ENCODE data around the gene SPC24.
"Not testable (repeated sequence)": the region's sequence is repeated elsewhere in the genome, so short reads cannot be mapped to it uniquely, and the experiment has no call there.

SPC24 gene

GRCh38 chr19:11164879-11165406 is 9.4 kb upstream of the SPC24 start:
- H3K4me3 ChIP-seq (replicated peaks; ENCODE audit: low read depth, low read length) = peak overlapping the region; percentile 21
- DNase-seq (ENCODE audit: low read depth) = peak; percentile 97
- no peak for TF ChIP-seq CTCF (IDR thresholded peaks at IDR 0.05; ENCODE audit: low read length, missing control alignments)

DNA sequence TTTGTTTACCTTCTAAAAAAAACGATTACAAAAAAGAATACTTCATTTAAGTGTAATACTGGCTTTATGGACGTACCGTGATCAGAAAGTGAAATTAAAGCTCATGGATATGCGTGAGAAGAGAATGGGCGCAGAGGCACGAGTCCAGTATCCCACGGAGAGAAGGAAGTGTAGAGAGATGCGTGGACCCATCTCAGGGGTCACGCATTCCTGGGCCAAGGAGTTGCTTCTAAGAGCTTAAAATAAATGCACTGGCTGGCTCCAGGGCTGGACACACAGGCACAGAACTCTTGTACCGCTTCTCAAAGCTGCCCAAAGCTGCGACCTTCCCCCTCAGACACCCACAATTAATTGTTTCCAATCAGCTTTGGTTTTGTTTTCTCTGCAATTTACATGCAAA is 8.7 kb upstream of the SPC24 start:
- no peak overlapping the region for H3K4me3 ChIP-seq (replicated peaks; ENCODE audit: low read depth, low read length)
- DNase-seq (ENCODE audit: low read depth) = no peak
- no peak for TF ChIP-seq CTCF (IDR thresholded peaks at IDR 0.05; ENCODE audit: low read length, missing control alignments)

GRCh38 chr19:11160440-11160768 is 4.8 kb upstream of the SPC24 start:
- H3K4me3 ChIP-seq (replicated peaks; ENCODE audit: low read depth, low read length); DNase-seq (ENCODE audit: low read depth): not testable (repeated sequence)

- no peak overlapping the region for H3K4me3 ChIP-seq (replicated peaks; ENCODE audit: low read depth, low read length)
- peak; percentile 78 for DNase-seq (ENCODE audit: low read depth)
- TF ChIP-seq CTCF (IDR thresholded peaks at IDR 0.05; ENCODE audit: low read length, missing control alignments) = no peak
Observed at GRCh38 chr19:11159598-11160439, 4.2 kb upstream of the SPC24 start.

GRCh38 chr19:11154683-11155047 is 917 bp downstream of the SPC24 start:
- H3K4me3 ChIP-seq (replicated peaks; ENCODE audit: low read depth, low read length) = peak overlapping the region; percentile 88
- no peak for DNase-seq (ENCODE audit: low read depth)
- TF ChIP-seq CTCF (IDR thresholded peaks at IDR 0.05; ENCODE audit: low read length, missing control alignments) = no peak

- DNase-seq (ENCODE audit: low read depth) = peak; percentile 90
- H3K4me3 ChIP-seq (replicated peaks; ENCODE audit: low read depth, low read length) = no peak overlapping the region
- TF ChIP-seq CTCF (IDR thresholded peaks at IDR 0.05; ENCODE audit: low read length, missing control alignments) = no peak
Observed at GRCh38 chr19:11152318-11153062, 3.1 kb downstream of the SPC24 start.

GRCh38 chr19:11151181-11151580 is 4.4 kb downstream of the SPC24 start:
- TF ChIP-seq CTCF (IDR thresholded peaks at IDR 0.05; ENCODE audit: low read length, missing control alignments) = no peak
- H3K4me3 ChIP-seq (replicated peaks; ENCODE audit: low read depth, low read length) = no peak overlapping the region
- DNase-seq (ENCODE audit: low read depth) = no peak
